ENCODE measurements around the gene PRR18.
A peak's percentile ranks its signal among the peaks of the same experiment; 100 is the strongest.

The PRR18 gene

GRCh38 chr6:166305562-166306117, 2.6 kb downstream of the PRR18 start:
- DNase-seq, result no peak

GRCh38 chr6:166304106-166304505, 4.1 kb downstream of the PRR18 start:
- no peak for DNase-seq

GRCh38 chr6:166301611-166302529, 6.3 kb downstream of the PRR18 start:
- DNase-seq, result no peak

GRCh38 chr6:166300357-166300987, 7.7 kb downstream of the PRR18 start:
- no peak for DNase-seq

- DNase-seq, result no peak
Measured at GRCh38 chr6:166297606-166298005, 10.6 kb downstream of the PRR18 start.

GRCh38 chr6:166296035-166296883, 11.9 kb downstream of the PRR18 start:
- DNase-seq, result no peak

GRCh38 chr6:166293731-166294584, 14.2 kb downstream of the PRR18 start:
- DNase-seq, result no peak

- no peak for DNase-seq
Measured at GRCh38 chr6:166289207-166290060, 18.8 kb downstream of the PRR18 start.

- DNase-seq, result no peak
Measured at GRCh38 chr6:166286839-166287271, 21.3 kb downstream of the PRR18 start.

GRCh38 chr6:166285233-166285632, 23.0 kb downstream of the PRR18 start:
- no peak for DNase-seq

GRCh38 chr6:166284640-166285039, 23.6 kb downstream of the PRR18 start:
- DNase-seq, result no peak

- no peak for DNase-seq
Measured at GRCh38 chr6:166282394-166283032, 25.7 kb downstream of the PRR18 start.

GRCh38 chr6:166281104-166281503, 27.1 kb downstream of the PRR18 start:
- DNase-seq, result no peak

GRCh38 chr6:166279393-166279679, 28.9 kb downstream of the PRR18 start:
- DNase-seq, result no peak

- no peak for DNase-seq
Measured at GRCh38 chr6:166278579-166279392, 29.4 kb downstream of the PRR18 start.

- DNase-seq, result no peak
Measured at GRCh38 chr6:166277892-166278578, 30.2 kb downstream of the PRR18 start.

GRCh38 chr6:166277018-166277417, 31.2 kb downstream of the PRR18 start:
- DNase-seq, result no peak

GRCh38 chr6:166275714-166276166, 32.5 kb downstream of the PRR18 start:
- DNase-seq, result peak; percentile 70
